Measurements from ENCODE around the gene CAMTA1. TPM values are rescaled to one million over a fixed set of nuclear protein-coding genes. Genes with fewer than 3 reads are reported as not detected.

Gene CAMTA1
- total RNA-seq, 2 experiments from 2014 or later: 43.9 to 73.3 TPM

DNA sequence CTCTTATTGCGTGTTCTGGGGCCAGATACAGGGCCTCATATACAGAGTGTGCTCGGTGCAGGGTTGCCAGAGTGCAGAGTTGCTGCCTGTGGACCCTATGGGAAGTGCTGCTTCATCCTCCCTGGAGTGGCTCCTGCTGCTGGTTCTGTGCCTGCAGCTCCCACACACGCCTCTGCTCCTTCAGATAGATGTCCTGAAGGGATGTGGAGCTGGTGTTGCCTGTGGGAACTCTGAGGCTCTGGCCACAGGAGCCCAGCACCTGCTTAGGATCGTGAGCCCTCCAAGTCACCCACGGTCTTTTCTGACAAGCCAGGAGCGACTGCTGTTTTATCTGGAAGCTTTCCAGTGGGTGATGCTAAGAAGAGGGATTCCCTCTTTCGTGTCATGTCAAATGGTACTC, 120.5 kb downstream of the CAMTA1 start:
- no peak overlapping the region for H3K4me2 ChIP-seq (ENCODE audit: low read length)
- H2AFZ ChIP-seq (ENCODE audit: low read length): no peak overlapping the region
- H4K20me1 ChIP-seq (ENCODE audit: insufficient read depth, low read length): no peaks in the 10 kb centered on the region
- no peaks in the 10 kb centered on the region for H3K79me2 ChIP-seq (ENCODE audit: insufficient read depth, low read depth, low read length)
- ChIA-PET CTCF (ENCODE audit: unreplicated experiment) (no interaction called here), POLR2A (no interaction called here)
- no TSS peak for BruUV-seq (replicated peaks)
- no peaks in the 10 kb centered on the region for H3K4me1 ChIP-seq (ENCODE audit: insufficient read depth, low read length, poor library complexity, severe bottlenecking)
- H3K9me2 ChIP-seq (ENCODE audit: insufficient read depth, low read length): no peaks in the 10 kb centered on the region
- H3K36me3 ChIP-seq (ENCODE audit: insufficient read depth, low read length): no peaks in the 10 kb centered on the region
- no peak overlapping the region for H3K4me3 ChIP-seq (ENCODE audit: low read depth, low read length, poor library complexity, severe bottlenecking)
- TF ChIP-seq EZH2phosphoT487 (IDR thresholded peaks at IDR 0.05; ENCODE audit: borderline replicate concordance, low read depth, low read length): no peak
- TF ChIP-seq, protein P1, sequence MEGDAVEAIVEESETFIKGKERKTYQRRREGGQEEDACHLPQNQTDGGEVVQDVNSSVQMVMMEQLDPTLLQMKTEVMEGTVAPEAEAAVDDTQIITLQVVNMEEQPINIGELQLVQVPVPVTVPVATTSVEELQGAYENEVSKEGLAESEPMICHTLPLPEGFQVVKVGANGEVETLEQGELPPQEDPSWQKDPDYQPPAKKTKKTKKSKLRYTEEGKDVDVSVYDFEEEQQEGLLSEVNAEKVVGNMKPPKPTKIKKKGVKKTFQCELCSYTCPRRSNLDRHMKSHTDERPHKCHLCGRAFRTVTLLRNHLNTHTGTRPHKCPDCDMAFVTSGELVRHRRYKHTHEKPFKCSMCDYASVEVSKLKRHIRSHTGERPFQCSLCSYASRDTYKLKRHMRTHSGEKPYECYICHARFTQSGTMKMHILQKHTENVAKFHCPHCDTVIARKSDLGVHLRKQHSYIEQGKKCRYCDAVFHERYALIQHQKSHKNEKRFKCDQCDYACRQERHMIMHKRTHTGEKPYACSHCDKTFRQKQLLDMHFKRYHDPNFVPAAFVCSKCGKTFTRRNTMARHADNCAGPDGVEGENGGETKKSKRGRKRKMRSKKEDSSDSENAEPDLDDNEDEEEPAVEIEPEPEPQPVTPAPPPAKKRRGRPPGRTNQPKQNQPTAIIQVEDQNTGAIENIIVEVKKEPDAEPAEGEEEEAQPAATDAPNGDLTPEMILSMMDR (conservative IDR thresholded peaks at IDR 0.05; ENCODE audit: low read length): no peak
- intact Hi-C loops (cut with micrococcal nuclease; ENCODE audit: unreplicated experiment): no loop called here
- H3K27ac ChIP-seq (ENCODE audit: low read depth, low read length, poor library complexity, severe bottlenecking): no peak overlapping the region
- DNase-seq (ENCODE audit: low spot score): no peak
- no peaks in the 10 kb centered on the region for H3K9me3 ChIP-seq (ENCODE audit: low read length)

DNA sequence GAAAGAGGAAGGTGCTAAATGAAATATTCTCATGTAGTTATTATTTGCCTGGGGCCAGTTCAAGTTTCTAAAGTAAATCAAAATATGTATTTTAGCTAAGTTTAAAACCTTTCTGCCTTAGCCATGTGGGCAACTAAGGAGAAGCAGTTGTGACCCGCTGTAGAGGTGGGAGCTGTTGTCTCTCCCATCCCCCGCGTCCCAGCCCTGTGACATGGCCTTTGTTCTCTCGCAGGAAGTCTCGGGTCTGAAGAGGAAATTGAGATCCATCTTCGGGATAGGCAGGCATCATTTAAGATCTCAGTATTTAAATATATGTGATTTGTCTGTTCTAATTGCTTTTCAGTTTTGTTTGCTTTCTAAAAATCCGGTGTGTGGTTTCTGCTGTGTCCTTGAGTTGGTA, 121.5 kb downstream of the CAMTA1 start:
- no TSS peak for BruUV-seq (replicated peaks)

DNA sequence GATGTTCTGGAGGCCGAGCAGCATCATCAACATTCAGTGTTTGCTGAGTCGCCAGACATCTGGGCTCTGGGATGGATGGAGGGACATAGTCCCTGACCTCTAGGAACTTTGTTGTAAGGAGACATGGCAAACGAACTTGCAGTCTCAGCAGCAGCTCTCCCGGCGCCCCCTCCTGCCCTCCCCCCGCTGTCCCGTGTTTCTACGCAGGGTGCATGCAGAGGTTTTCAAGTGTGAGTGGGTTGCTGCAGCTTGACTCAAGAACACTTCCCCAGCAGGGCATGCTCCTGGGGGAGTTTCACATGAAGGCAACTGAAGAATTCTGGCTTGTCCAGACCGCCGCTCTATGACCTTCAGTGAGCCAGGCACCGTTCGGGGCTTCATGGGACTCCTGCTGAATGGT, 121.9 kb downstream of the CAMTA1 start:
- CTCF ChIA-PET (ENCODE audit: unreplicated experiment): interaction anchor here (0.5 kb wide), 1 partner anchor 23 kb away, joined by 3 read pairs; no protein-coding TSS in a partner anchor
- Histone ChIP-seq H4K20me1 (ENCODE audit: insufficient read depth, low read length) (no peaks in the 10 kb centered on the region), H3K79me2 (ENCODE audit: insufficient read depth, low read depth, low read length) (no peaks in the 10 kb centered on the region), H3K4me2 (ENCODE audit: low read length) (no peak overlapping the region), H3K4me1 (ENCODE audit: insufficient read depth, low read length, poor library complexity, severe bottlenecking) (no peaks in the 10 kb centered on the region), H3K27ac (ENCODE audit: low read depth, low read length, poor library complexity, severe bottlenecking) (no peak overlapping the region), H3K9me3 (ENCODE audit: low read length) (no peaks in the 10 kb centered on the region), H3K9me2 (ENCODE audit: insufficient read depth, low read length) (no peaks in the 10 kb centered on the region), H2AFZ (ENCODE audit: low read length) (no peak overlapping the region), H3K4me3 (ENCODE audit: low read depth, low read length, poor library complexity, severe bottlenecking) (no peak overlapping the region), H3K36me3 (ENCODE audit: insufficient read depth, low read length) (no peaks in the 10 kb centered on the region)
- no peak for TF ChIP-seq EZH2phosphoT487 (IDR thresholded peaks at IDR 0.05; ENCODE audit: borderline replicate concordance, low read depth, low read length)
- TF ChIP-seq, protein P1 (conservative IDR thresholded peaks at IDR 0.05; ENCODE audit: low read length): no peak
- POLR2A ChIA-PET: no interaction called here
- intact Hi-C loops (cut with micrococcal nuclease; ENCODE audit: unreplicated experiment): no loop called here
- no peak for DNase-seq (ENCODE audit: low spot score)
- BruUV-seq (replicated peaks): no TSS peak

More for the DNA sequence above, 121.5 kb downstream of the CAMTA1 start:
- ChIA-PET POLR2A (no interaction called here), CTCF (ENCODE audit: unreplicated experiment) (interaction anchor here (0.5 kb wide), 1 partner anchor 23 kb away, joined by 3 read pairs; no protein-coding TSS in a partner anchor)
- DNase-seq (ENCODE audit: low spot score): no peak
- Histone ChIP-seq H3K27ac (ENCODE audit: low read depth, low read length, poor library complexity, severe bottlenecking) (no peak overlapping the region), H3K36me3 (ENCODE audit: insufficient read depth, low read length) (no peaks in the 10 kb centered on the region), H3K9me3 (ENCODE audit: low read length) (no peaks in the 10 kb centered on the region), H3K4me1 (ENCODE audit: insufficient read depth, low read length, poor library complexity, severe bottlenecking) (no peaks in the 10 kb centered on the region), H2AFZ (ENCODE audit: low read length) (no peak overlapping the region), H3K79me2 (ENCODE audit: insufficient read depth, low read depth, low read length) (no peaks in the 10 kb centered on the region), H4K20me1 (ENCODE audit: insufficient read depth, low read length) (no peaks in the 10 kb centered on the region), H3K4me3 (ENCODE audit: low read depth, low read length, poor library complexity, severe bottlenecking) (no peak overlapping the region), H3K9me2 (ENCODE audit: insufficient read depth, low read length) (no peaks in the 10 kb centered on the region), H3K4me2 (ENCODE audit: low read length) (no peak overlapping the region)
- TF ChIP-seq, protein P1 (conservative IDR thresholded peaks at IDR 0.05; ENCODE audit: low read length): no peak
- no peak for TF ChIP-seq EZH2phosphoT487 (IDR thresholded peaks at IDR 0.05; ENCODE audit: borderline replicate concordance, low read depth, low read length)
- intact Hi-C loops (cut with micrococcal nuclease; ENCODE audit: unreplicated experiment): no loop called here
